Ramos (cell line): Measurements from ENCODE around the gene LYPD6B.

Experiments used
- in situ Hi-C: fragments of 300-500 bp; cut with MboI; formaldehyde crosslinking; loops from one replicate; pipeline ENCODE4 v1.14.3; 2022; ENCODE audit warnings: low sequenced_read_pairs; ENCODE audit not compliant: unreplicated experiment

LYPD6B gene

GRCh38 chr2:149068996-149069888, 30.7 kb downstream of the LYPD6B start:
- in situ Hi-C loops = no loop called here

DNA sequence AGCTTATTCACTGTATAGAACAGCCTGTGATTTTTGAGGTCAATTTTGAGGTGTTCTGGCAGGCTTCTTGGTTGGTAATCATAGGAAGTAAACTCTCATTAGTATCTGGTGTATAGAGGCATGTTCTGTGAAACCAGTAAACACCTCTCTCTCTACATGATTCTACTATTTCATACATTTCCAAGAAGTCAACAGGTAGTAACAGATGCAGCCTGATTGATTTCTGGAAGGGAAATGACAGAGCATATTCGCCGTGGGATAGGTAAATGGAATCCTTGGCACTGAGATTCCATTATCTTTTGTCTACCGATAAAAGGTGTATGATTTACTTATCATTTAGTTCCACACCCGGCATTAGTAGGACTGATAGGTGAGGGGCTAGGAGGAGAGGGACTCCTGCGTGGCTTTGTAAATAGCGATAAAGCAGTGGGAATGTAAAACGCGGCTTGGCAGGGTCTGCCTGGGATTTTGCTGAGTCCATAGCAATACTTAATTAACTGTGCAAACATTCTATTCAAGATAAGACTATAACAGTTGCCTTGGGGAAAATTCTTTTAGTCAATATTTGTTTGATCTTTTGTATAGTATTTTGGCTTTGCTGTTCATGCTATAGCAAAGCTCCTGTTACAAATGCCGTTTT, 32.3 kb downstream of the LYPD6B start:
- in situ Hi-C loops = no loop called here

- in situ Hi-C loops = no loop called here
Observed at GRCh38 chr2:149075105-149075504, 36.6 kb downstream of the LYPD6B start.

GRCh38 chr2:149075853-149076252, 37.4 kb downstream of the LYPD6B start:
- in situ Hi-C loops = no loop called here

DNA sequence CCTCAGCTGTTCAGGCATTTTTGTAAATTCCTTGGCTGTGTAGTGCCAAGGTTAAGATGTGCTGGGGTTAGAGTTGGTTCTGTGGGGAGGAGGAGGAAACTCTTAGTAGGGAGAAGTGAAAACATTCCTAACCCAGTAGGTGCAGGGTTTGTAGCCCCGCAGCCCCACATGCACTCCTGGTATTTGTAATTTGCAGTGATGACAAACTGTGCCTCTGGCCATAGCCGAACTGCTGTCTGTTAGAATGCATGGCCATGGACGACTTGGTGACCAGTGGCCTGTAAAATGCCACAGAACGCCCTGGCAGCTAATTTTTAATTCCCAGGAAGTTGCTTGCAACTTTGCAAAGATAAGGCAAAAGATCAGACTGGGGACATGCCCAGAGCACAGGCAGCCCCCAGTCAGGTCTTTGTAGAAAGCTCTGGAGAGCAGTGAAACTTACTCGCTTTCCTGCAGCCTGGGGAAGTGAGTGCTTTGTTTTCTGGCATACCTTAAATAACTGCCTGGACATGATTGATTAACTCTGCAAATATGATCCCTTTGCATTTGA, 38.4 kb downstream of the LYPD6B start:
- in situ Hi-C loops = no loop called here

- in situ Hi-C loops = no loop called here
Observed at GRCh38 chr2:149077861-149078260, 39.4 kb downstream of the LYPD6B start.

DNA sequence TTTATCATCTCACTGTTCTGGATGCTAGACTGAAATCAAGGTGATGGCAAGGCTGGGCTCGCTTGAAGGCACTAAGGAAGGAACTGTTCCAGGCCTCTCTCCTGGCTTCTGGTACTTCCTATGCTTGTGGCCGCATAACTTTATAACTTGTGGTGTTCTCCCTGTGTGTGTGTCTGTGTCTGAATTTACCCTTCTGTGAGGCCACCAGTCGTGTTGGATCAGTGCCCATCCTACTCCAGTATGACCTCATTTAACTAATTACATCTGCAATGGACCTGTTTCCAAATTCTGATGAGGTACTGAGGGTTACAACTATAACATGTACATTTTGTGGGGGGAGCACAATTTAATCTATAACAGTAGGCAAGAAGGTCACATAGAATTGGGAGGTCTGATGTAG, 41.6 kb downstream of the LYPD6B start:
- in situ Hi-C loops = no loop called here

DNA sequence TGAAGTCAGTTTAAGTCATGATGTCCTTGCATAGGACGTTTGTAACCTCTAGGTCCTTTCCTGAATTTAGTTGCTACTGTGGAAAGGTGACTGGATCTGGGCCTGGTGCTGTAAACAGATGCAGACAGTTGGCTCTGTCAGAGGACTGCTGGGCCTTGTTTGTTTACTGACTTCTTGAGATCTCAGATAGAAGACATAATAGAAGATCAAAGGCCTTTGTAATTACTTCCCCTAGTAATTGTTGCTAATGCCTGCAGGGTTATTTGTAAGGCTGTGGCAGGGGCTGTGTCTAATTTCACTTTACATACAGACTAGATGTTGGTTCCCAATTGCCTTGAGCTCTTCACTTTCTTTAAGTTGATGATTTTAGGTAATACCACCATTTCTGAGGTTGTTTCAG, 42.5 kb downstream of the LYPD6B start:
- in situ Hi-C loops = no loop called here

DNA sequence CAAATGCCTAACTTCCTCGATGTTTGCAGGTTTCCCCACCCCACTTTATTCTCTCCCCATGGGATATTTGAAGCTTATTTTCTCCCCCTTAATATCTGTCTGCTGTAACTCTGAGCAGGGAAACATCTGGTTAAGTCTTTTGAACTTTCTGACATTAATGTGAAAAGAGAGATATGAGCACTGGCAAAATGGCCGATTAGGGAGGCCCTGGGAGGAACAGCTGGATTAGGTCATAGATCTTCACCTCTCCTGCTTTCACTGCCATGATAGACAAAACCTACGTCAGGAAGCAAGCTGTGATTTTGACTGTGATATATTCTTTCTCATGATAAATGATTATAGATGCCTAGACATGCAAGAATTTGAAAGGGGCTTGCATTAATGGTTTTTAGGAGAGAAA, 43.6 kb downstream of the LYPD6B start:
- in situ Hi-C loops = no loop called here

DNA sequence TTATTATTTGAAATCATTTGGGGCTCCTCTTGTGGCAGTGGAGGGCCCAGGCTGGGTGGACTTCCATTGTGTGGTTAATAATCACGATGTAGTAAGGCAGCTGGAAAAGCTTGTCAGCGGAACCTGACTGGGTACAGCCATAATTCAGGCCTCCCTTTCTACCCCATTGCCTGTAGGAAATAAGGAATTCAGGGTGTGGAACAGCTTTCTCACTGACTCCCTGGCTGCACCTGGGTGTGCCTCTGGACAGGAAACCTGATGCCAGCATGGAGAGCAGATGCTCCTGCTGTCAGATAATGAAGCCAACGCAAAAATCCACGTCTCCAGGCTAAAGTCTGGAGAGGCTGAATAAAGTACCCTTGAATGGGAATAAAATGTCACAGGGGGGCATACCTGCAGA, 44.2 kb downstream of the LYPD6B start:
- in situ Hi-C loops = no loop called here

GRCh38 chr2:149084924-149085795, 46.7 kb downstream of the LYPD6B start:
- in situ Hi-C loops = no loop called here

GRCh38 chr2:149087751-149088150, 49.3 kb downstream of the LYPD6B start:
- in situ Hi-C loops = no loop called here

DNA sequence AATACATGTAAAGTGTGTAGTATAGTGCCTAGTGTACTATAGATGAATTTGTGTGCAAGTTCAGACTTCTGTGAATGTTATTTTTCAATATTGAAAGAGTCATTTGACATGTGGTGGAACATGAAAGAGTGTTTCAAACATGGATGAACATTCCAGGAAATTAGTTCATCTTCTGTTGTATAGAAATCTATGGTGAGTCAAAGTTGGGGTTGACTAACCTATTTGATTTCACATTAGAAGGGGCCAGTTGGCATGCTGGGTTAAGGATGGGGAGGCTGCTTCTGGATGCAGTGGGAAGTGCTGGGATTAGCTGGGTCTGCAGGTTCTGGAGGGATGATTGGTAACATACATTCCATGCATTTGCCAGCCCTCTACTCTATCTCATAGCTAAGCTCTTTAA, 50.6 kb downstream of the LYPD6B start:
- in situ Hi-C loops = no loop called here

DNA sequence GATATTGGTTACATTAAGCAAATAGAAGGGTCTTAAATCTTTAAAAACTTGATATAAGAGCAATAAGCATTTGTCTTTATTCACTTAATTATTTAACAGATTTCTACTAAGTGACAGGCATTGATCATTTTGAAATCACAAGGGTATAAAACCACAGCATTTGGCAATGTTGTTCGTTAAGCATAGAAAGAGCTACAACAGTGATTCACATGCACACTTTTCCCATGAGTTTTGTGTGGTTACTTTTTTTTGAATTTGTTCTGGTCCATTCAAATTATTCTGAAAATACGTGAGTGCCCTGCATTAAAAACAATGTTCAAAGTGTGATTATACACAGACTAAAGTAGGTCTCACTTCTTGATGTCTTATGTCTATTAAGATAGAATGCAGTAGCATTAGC, 52.2 kb downstream of the LYPD6B start:
- in situ Hi-C loops = no loop called here

GRCh38 chr2:149093579-149093978, 55.1 kb downstream of the LYPD6B start:
- in situ Hi-C loops = no loop called here

DNA sequence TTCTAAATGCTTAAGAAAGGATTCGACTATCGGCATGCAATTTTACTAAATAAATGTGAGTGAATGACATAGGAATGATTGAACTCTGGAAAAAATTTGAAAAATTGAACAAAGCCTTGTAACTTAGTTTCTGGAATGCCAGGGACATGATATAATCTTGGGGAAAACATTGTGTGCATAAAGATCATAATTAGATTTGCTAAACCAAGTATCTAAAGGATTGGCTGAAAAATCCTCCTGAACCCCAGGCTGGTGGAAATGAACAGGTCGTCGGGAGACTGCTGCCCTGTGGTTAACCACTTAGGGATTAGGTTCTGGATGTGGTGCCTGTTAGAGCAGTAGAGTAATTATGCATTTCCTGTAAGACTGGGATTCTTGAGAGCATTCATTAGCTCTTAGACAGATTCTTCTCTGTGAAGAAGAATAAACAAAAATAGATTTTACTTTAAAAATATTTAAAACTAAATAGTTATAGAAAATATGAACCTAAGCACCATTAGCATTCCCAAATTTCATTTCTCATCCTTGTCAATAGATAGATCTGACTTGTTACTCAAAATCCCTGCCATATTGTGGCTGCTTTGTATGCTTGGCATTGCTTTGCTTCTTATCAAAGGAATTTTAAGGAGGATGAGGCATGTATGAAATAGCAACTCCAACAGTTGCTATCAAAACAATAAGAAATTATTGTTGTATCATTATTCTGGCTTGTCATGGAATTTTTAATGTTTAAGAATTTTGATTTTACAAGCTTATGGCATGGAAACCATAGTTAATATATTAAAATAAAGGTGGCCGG, 55.9 kb downstream of the LYPD6B start:
- in situ Hi-C loops = no loop called here

GRCh38 chr2:149098701-149099100, 60.2 kb downstream of the LYPD6B start:
- in situ Hi-C loops = no loop called here

- in situ Hi-C loops = no loop called here
Observed at GRCh38 chr2:149099298-149099697, 60.8 kb downstream of the LYPD6B start.

GRCh38 chr2:149100739-149101699, 62.5 kb downstream of the LYPD6B start:
- in situ Hi-C loops = no loop called here
